Measurements from ENCODE around the gene CCNQ.

The CCNQ gene

DNA sequence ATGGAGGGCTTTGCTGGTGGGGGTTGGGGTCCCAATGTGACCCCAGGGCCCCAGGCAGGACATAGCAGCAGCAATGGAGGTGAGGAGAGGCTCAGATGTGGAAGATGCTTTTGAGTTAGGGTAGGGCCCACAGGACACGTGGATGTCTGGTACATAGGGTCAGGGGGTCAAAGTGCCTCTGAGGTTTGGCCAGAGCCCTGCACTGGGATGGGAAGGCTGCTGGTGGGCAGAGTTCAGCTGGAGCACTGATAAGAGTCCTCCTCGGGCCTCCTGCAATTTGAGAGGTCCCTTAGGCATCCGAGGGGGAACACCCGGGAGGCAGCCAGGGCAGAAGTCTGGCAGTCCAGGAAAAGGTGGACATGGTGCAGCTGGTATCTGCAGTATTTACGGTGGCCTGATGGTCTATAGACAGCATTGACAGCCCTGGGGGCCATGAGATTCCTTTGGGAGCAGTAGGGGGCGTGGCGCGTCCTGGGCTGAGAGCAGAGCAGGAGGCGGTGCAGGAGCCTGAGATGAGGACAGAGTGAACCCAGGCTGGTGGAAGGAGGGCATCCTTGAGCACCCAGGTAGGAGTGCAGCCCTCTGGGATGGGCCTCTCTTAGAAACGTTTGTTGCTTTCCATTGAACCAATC lies 22.6 kb downstream of the CCNQ start:
- no peak for DNase-seq (ENCODE audit: low read depth)

DNA sequence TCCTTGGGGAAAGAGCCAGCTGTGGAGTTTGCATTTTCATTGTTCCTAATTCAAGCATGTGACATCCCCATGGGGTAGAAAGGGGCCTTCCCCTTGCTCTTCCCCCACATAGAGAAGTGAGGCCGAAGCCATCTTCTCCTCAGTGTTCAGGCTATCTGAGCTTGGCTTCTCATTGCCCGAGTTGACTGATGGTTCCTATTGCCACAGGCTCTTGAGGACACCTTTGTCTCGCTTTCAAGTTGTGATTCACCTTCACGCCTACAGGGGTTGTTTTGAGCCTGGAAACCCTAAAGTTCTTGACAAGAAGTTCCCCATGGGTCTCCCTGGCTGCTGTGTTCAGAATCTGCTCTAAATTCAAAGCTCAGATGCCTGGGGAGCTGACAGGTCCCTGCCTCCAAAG lies 25.0 kb downstream of the CCNQ start:
- DNase-seq (ENCODE audit: low read depth) = no peak

DNA sequence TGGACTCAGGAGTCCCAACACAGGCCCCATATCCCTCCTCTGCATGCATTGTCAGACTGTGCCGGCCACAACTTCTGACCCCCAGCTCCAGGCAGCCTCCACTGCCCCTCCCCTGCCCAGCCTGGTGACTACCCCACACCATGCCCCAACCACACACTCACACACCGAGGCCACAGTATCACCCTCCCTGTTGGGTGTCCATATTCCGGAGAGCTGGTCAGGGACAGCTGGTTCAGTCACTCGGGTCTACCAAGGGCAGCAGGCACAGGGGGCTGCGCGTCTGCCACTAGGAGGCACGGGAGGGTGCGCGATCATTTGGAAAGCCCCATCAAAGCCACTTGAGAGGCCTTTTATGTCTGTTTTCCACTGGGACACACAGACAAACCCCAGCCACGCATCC lies 26.3 kb downstream of the CCNQ start:
- DNase-seq (ENCODE audit: low read depth) = no peak

DNA sequence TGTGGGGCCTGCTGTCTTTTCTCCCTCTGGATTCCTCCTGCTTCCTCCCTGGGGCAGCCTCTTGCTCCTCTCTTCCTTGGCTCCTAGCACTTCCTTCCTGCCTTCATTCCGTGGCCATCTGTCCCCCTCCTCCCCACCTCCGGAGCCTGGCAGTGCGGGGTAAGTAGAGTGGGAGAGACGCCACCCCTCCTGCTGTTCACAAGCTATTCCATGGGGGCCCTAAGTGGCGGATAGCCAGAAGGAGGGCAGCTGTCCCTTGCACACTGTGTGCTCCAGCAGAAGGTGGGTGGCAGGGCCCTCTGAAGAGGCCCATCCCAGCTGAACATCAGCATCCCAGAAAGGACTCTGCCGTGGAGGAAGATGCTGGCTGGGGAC lies 27.4 kb downstream of the CCNQ start:
- DNase-seq (ENCODE audit: low read depth) = no peak

DNA sequence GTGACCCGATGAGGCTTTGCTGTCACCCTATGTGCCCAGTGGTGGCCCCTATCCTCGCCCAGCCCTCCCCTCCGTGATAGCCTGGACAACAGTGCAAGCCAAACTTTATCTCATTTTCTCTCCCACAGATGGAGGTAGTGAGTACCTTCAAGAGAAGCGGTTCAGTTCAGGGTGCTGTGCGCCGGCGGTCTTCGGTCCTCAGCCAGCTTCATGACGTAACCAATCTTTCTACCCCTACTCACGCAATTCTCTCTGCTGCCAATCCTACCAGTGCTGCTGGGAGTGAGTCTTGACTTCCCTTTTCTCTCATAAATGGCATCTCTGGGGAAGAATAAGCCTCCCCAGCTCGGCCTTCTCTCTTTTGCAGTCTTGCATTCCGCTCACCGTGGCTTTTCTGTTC lies 29.5 kb downstream of the CCNQ start:
- DNase-seq (ENCODE audit: low read depth) = no peak

DNA sequence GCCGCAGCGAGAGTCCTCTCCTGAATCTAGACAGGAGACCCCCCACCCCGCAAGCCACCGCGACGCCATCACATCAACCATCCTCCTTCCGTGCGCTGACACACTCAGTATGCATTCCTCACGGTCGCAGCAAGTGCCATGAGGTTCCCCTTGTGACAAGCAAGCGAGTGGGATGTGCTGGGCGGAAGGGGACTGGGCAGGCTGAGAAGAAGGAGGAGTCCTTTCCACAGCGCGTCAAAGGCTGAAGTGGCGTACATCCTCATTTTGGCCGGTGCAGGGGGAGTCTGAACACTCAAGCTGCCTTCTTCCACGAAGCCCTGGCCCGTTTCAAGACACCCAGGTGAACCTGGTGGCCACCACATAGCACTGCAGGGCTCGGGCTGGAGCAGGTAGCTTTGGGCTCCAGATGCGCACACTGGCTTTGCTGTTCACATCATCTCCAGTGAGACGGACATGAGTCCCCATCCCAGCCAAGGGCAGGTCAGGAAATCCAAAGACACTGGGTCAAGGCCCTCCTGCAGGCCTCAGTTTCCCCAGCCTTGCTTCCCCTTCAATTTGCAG lies 30.4 kb downstream of the CCNQ start:
- no peak for DNase-seq (ENCODE audit: low read depth)

DNA sequence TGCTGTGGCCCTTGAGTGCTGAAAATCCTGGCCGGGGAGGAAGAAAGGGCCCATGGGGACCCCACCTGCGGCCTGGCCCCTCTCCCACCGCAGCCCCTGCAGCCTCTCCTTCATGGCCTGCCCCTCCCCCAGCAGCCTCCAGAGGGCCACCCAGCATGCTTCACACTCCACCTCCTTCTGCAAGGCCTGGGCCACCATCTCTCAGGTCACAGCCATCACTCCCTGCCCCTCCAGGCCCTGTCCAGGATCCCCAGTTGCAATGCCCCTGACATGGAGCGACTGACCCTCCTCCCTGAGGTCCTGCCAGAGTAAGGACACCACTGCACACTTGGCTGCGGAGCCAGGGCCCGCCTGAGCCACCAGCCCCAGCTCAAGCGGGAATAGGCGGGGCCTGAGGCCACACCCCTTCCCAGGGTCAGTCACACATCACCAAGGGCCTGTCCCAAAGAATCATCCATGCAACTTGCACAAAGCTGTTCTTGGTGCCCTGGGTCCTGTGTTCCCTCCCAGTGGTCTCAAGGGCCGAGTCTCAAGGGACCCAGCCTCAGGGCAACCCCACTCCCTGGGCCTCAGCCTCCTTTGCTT lies 32.9 kb downstream of the CCNQ start:
- DNase-seq (ENCODE audit: low read depth) = no peak

DNA sequence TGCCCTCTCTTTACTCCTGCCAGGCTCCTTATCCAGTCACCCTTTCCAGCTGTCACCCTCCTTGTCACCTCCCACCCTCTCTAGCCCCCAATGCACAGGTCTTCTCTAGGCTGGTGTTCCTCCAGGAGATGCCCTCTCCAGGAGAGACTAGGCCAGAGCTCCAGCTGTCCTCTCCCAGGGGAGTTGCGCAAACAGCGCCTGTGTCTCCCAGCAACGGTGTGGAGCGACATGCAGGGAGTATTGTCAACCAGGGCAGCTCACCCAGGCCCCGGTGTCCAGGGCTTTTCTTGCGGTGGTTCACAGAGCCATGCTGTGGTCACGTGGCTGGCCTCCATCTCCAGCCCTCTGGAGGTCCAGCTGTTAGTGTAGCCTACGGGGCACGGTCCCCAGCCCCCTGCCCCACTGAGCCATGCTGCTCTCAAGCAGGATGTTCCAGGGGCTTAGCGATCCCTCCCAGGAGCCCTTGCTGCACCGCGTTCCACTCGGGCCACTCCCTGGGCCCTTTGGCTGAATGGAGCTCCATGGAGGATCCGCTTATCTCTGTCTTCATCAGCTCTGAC lies 34.8 kb downstream of the CCNQ start:
- DNase-seq (ENCODE audit: low read depth) = no peak

DNA sequence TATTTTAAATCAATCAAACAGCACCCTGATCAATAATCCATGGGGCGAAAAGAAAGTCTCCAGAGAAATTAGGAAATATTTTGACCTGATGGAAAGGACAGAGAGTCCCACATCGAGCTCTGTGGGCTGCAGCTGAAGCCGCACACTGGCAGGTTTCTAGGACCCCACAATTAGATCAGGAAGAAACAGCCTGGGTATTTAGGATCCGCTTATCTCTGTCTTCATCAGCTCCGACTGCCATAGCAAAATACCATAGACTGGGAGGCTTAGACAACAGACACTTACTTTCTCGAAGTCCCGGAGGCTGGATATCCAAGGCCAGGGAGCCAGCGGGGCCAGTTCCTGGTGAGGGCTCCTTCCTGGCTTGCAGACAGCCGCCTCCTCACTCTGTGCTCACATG lies 36.4 kb downstream of the CCNQ start:
- no peak for DNase-seq (ENCODE audit: low read depth)

DNA sequence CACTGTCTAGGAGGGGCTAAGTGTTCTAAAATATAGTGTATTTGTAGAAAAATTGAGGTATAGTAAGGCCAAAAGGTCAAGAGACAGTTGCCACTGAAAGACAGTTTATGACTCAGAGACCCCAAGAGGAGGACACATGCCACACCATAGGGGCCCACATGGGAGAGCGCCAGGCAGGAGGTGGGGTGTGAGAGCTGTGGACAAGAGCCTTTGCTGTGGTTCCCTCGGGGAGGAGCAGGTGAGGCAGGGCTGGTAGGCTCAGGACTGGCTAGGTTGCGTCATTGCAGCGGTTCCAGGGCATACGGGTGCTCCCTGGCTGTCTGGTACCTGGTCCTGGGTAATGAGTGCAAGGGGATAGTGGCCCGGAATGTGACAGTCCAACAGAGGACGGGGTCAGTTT lies 37.6 kb downstream of the CCNQ start:
- DNase-seq (ENCODE audit: low read depth) = no peak

DNA sequence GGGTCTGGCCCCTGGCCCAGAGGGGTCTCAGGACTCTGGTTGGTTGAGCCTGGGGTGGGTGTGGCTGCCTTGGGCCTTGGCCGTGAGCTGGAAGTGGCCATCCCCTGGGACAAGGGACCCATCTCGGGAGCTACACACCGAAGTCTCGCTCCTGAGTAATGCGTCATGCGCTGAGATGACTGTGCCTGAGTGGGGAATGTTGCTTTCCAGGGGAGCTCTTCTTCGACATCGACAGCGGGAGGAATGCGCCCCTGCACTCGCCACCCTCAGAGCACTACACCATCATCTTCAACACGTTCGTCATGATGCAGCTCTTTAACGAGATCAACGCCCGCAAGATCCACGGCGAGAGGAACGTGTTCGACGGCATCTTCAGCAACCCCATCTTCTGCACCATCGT lies 38.5 kb downstream of the CCNQ start:
- no peak for DNase-seq (ENCODE audit: low read depth)

DNA sequence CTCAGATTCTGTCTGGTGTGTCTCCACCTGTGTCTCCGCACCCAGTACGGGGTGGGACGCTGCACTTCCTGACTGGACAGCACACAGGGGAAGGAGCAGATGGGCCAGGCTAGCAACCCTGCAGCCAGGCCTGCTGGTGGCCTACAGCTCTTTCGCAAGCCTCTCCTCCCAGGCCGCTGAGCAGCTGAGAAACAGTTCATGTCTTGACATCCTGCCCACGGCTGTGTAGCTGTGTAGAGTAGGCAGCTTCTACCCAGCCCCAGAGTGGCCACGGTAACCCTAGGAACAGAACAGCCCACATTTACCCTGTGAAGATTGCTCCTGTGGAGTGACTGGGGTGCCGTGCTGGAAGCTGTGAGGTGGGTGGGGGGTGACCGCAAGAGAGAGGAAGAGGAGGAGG lies 38.9 kb downstream of the CCNQ start:
- DNase-seq (ENCODE audit: low read depth) = no peak

DNA sequence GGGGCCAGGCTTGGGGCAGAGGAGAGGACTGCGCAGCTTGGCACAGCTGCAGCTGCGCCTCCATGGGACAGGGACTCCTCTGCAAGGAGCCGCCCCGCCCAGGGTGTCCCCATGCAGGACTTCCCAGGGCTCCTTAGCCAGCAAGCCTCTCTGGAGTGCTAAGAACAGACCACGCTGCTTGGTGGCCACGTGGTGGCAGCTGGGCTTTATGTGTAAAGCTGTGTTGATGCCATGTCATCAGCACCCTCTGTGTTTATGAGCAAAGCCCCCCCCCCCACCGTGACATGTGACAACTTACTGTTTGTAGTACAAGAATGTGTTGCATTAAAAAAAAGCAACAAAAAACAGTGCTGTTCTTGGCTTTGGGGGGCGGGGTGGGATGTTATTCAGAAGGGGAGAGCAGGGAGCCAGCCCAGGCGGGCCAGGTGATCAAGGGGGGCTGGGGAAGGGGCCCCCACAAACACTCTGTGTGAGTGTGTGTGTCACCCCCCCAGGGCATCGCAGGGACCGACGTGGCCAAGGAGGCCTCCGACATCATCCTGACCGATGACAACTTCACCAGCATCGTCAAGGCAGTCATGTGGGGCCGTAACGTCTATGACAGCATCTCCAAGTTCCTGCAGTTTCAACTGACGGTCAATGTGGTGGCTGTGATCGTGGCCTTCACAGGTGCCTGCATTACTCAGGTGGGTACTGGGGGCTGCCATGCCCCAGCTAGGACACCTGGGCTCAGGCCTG lies 41.2 kb downstream of the CCNQ start:
- no peak for DNase-seq (ENCODE audit: low read depth)

DNA sequence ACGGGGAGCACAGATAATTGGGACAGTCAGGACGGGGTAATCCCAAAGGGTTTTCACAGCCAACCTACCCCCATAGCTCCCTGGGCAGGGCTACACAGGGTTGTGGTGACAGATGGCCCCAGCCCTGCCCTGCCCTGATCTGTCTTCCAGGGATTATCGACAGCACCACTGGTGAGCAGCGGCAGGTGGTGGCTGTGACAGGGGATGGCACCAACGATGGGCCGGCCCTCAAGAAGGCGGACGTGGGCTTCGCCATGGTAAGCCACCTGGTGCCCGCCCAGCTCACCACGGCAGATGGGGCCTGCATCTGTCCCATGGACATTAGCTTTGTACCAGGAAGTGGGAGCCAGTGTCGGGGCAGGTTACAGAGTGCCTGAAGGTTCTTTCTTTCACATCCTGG lies 42.2 kb downstream of the CCNQ start:
- DNase-seq (ENCODE audit: low read depth) = no peak

DNA sequence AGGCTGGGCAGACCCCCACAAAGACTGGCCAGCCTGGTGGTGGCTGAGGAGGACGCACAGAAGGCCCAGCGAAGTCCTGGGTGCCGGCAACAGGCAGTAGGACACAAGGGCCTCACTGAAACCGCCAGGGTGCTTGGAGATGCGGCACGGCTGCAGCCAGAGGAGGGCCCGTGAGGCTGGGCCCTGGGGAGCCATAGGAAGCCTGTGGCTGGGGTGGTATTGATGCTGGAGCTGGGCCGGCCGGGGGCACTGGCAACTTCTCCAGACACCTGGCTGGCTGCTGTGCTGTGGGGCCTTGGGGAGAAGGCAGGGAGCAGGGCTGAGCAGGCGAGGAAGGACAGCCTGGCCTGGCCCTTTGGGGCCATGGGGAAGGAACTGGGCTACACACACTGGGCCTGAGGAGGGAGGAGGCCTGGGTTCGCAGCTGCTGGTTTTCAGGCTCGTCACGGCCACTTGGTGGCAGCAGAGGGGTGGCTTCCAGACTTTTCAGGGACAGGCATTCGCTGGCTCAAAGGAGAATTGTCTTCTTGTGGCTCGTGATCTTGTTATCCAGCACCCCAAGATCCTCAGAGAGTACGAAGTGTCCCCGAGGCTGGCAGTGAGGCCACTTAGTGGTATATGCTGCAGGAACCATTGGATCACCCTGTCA lies 44.3 kb downstream of the CCNQ start:
- peak; percentile 21 for DNase-seq (ENCODE audit: low read depth)

DNA sequence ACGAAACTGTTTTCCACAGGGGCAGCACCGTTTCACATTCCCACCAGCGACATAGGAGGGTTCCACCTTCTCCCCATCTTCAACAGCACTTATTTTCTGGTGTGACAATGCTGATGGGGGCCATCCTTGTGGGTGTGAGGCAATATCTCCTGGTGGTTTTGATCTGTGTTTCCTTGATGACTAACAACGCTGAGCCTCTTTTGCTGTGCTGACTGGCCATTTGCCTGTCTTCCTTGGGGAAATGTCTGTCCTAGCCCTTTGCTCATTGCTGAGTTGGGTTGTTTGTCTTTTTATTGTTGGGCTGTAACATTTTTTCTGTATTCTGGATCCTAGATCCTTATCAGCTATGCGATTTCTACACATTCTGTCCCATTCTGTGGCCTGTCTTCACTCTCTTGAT lies 47.8 kb downstream of the CCNQ start:
- DNase-seq (ENCODE audit: low read depth) = no peak

DNA sequence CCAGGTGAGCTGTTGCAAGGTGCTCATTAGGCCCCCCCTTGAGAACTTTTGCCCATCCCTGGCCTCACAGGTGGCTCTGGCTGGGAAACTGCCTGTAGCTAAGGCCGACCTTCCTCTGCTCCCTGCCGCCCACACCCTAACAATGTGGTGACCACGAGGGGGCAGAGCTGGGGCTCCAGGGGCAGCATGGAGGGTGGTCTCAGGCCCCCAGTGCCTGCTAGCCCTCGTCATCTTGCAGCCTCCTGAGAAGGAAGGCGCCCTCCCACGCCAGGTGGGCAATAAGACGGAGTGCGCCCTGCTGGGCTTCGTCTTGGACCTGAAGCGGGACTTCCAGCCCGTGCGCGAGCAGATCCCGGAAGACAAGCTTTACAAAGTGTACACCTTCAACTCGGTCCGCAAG lies 49.1 kb downstream of the CCNQ start:
- DNase-seq (ENCODE audit: low read depth) = no peak

DNA sequence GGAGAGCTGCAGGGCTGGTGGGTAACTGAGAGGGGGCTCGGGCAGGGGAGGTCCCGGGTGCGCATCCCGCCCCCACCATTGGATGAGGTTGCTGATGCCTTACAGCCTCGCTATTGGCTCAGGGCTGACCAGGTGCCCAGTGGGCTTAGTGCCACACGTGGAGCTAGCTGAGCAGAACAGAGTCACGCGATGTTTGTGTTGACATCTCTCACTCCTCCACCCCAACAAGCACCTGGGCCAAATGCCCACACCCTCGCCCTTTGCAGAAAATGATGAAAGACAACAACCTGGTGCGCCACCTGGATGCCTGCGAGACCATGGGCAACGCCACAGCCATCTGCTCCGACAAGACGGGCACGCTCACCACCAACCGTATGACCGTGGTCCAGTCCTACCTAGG lies 49.7 kb downstream of the CCNQ start:
- no peak for DNase-seq (ENCODE audit: low read depth)

DNA sequence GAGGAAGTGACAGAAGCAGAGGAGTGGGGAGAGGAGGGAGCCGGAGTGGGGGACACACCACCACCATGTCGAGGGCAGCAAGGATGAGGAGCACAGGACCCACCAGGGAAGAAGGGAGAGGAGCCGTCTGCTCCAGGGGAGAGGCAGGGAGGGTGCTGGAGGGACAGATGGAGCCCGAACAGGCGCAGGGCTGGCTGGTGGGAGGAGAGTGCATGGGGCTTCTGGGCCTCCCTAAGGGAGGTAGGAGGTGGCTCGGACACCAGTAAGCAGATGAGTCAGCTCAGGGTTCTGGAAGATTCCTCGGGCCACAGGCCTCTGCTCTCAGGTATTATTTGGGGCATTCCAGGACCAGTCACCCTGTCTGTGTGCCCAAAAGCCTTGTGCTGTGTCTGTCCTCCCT lies 51.7 kb downstream of the CCNQ start:
- DNase-seq (ENCODE audit: low read depth) = no peak

DNA sequence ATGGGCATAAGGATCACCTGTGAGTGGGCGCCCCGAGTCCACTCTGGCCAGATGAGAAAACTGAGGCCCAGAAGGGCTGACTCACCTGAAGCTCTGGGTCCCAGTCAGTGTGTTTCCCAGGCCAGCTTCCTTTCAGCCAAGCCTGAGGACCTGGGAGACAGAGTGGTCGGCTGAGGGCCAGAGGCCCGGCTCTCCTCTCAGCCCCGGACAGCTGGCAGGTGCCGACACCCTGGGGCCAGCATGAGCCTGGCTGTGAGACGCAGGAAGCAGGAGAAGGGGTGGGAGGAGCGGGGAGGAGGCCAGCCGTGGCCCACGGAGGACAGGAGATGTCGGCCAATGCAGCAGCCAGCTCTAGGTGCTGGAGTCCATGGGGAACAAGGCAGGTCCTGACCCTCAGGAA lies 52.6 kb downstream of the CCNQ start:
- DNase-seq (ENCODE audit: low read depth) = no peak

DNA sequence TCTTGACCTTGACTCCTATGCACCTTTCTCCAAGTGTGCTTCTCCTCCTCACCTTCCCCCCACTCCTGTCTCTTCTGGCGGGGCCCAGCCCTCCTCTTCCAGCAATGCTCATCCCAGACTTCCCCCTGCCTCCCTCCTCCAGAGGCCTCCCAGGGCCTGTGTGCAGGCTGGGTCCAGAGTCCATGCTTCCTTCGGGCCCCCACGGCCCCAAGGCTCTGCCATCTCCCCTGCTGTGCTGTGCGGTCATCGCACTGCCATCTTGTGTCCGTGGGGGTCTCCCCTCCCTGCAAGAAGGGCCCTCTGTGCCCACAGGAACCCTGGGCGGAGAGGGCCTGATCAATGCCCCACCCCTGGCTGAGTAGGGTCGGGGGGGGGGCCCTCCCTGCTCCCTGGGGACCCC lies 54.2 kb downstream of the CCNQ start:
- DNase-seq (ENCODE audit: low read depth) = no peak

DNA sequence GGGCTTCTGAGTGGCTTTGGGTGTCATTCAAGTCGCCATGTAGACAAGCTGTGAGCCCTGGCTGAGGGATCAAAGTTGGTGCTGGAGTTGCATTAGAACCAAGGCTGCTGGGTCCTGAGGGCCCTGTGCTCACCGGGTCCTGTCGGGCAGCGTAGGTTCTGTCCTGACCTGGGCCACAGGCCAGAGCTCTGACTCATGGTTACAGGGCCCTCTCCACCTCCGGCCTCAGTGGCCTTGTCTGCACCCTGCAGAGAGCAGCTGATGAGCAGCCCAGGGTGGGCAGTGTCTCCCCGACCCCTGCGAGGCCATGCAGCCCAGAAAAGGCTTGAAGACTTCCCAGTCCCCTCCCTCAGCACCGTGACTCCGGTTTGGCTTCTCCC lies 59.0 kb downstream of the CCNQ start:
- no peak for DNase-seq (ENCODE audit: low read depth)

Measured in stimulated activated CD8-positive, alpha-beta memory T cell treated with anti-CD3 and anti-CD28 coated beads, Interleukin-7, amount 100 ng/mL, for 24 hours (primary cell).